ENCODE measurements around the gene SMYD4. TPM values are rescaled to one million over a fixed set of nuclear protein-coding genes. Genes with fewer than 3 reads are reported as not detected.
A peak's percentile ranks its signal among the peaks of the same experiment; 100 is the strongest.

Gene SMYD4
- total RNA-seq, 4 donors from 2014 or later = 15.1 to 19.9 (median 17.5) TPM

GRCh38 chr17:1752425-1753262, 77.1 kb downstream of the SMYD4 start:
- 51 to 58% methylated on average over 16 to 18 of the region's 18 CpGs for WGBS, 2 donors
- Histone ChIP-seq H3K9me3 (no peaks in the 10 kb centered on the region), H3K4me3 (peak overlapping the region in 1 of 4 donors; percentile 30), H3K4me1 (peaks cover 0 to 13% (median 4%) of the 10 kb centered on the region in 4 donors), H3K27me3 (no peaks in the 10 kb centered on the region), H3K36me3 (no peaks in the 10 kb centered on the region), H3K27ac (peak overlapping the region in 3 of 4 donors; percentile 28 to 78 (median 62))
- no peak for DNase-seq (ENCODE audit: low spot score in 2 of 2)
- TF ChIP-seq CTCF (IDR thresholded peaks at IDR 0.05) = no peak
- peak in 1 of 2 donors; percentile 59 for TF ChIP-seq EP300 (IDR thresholded peaks at IDR 0.05)
- no peak for TF ChIP-seq POLR2A (IDR thresholded peaks at IDR 0.05)

DNA sequence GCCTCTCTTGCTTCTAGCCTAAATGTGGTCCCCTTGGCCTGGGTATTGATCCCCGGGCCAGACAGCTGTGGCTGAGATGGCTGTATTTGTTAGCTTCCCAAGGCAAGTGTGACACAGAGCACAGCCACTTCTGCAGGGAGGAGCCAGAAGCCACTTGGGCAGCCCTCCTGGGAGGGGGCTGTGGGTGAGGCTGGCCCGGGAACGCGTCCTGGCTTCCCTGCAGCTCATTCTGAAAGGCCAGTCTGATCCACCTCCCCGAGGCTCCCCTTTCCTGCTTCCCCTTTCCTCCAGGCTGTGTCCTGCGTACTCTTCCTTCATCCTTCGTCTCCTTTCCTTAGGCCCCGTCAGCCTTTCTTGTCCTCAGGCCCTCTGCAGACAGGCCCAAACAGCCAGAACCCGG, 79.1 kb downstream of the SMYD4 start:
- peak overlapping the region in 1 of 4 donors; percentile 2 for H3K27ac ChIP-seq
- H3K4me3 ChIP-seq = no peak overlapping the region
- H3K9me3 ChIP-seq = no peaks in the 10 kb centered on the region
- no peaks in the 10 kb centered on the region for H3K27me3 ChIP-seq
- no peaks in the 10 kb centered on the region for H3K36me3 ChIP-seq
- TF ChIP-seq EP300 (IDR thresholded peaks at IDR 0.05) (no peak), POLR2A (IDR thresholded peaks at IDR 0.05) (no peak), CTCF (IDR thresholded peaks at IDR 0.05) (no peak)
- no peak for DNase-seq (ENCODE audit: low spot score in 2 of 2)
- 67 to 79% methylated on average over 9 of the region's 9 CpGs for WGBS, 2 donors
- peaks cover 0 to 23% (median 4%) of the 10 kb centered on the region in 4 donors for H3K4me1 ChIP-seq

- WGBS, 2 donors = 74 to 81% methylated on average over 20 to 22 of the region's 22 CpGs
- peaks cover 0 to 25% (median under 1%) of the 10 kb centered on the region in 4 donors for H3K4me1 ChIP-seq
- H3K9me3 ChIP-seq = no peaks in the 10 kb centered on the region
- DNase-seq (ENCODE audit: low spot score in 2 of 2) = peak in 1 of 2 donors; percentile 56
- H3K4me3 ChIP-seq = no peak overlapping the region
- H3K36me3 ChIP-seq = no peaks in the 10 kb centered on the region
- H3K27ac ChIP-seq = peak overlapping the region in 3 of 4 donors; percentile 62 to 82 (median 77)
- no peak for TF ChIP-seq CTCF (IDR thresholded peaks at IDR 0.05)
- peak; percentile 93 to 94 for TF ChIP-seq EP300 (IDR thresholded peaks at IDR 0.05)
- TF ChIP-seq POLR2A (IDR thresholded peaks at IDR 0.05) = no peak
- no peaks in the 10 kb centered on the region for H3K27me3 ChIP-seq
Measured at GRCh38 chr17:1746975-1747543, 82.6 kb downstream of the SMYD4 start.

DNA sequence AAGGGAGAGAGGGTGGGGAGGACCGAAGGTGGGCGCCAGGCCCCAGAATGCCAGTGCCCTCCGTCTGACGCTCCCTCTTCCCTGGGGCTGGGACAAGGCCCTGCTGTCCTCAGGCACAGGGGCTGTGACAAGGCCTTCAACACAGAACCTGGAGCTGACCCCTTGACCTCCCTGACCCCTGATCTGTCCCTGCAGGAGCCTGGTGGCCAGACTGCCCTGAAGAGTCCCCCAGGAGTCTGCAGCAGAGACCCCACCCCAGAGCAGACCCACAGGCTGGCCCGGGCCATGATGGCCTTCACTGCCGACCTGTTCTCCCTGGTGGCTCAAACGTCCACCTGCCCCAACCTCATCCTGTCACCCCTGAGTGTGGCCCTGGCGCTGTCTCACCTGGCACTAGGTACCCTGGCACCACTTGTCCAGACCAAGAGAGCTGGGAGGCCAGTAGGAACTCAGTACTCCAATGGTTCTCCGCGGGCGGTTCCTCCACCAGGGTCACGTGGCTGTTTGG, 84.1 kb downstream of the SMYD4 start:
- no peak overlapping the region for H3K4me3 ChIP-seq
- no peak for DNase-seq (ENCODE audit: low spot score in 2 of 2)

More for the DNA sequence above, 84.1 kb downstream of the SMYD4 start:
- H3K36me3 ChIP-seq = no peaks in the 10 kb centered on the region
- peaks cover 0 to 20% (median 0%) of the 10 kb centered on the region in 4 donors for H3K4me1 ChIP-seq
- H3K27me3 ChIP-seq = no peaks in the 10 kb centered on the region
- TF ChIP-seq CTCF (IDR thresholded peaks at IDR 0.05) (no peak), EP300 (IDR thresholded peaks at IDR 0.05) (no peak), POLR2A (IDR thresholded peaks at IDR 0.05) (no peak)
- peak overlapping the region in 1 of 4 donors; percentile 63 for H3K27ac ChIP-seq
- WGBS, 2 donors = 85 to 91% methylated on average over 11 to 12 of the region's 12 CpGs
- no peaks in the 10 kb centered on the region for H3K9me3 ChIP-seq

Measured in tibial nerve (tissue), 4 donors.